T-helper 2 cell treated with Interferon-gamma antibody and Interleukin-4, amounts not matched to agents 5 μg/mL and 100 μg/mL, for 36 hours (primary cell): ENCODE results near the gene TAF11.
"Not testable (repeated sequence)": the region's sequence is repeated elsewhere in the genome, so short reads cannot be mapped to it uniquely, and the experiment has no call there.

ENCODE experiments used
- DNase-seq: peaks from one replicate; pipeline ENCODE4 v3.0.0; 2021; ENCODE audit warnings: low spot score
- H3K27ac Mint-ChIP-seq: one replicate; pipeline ENCODE4 v1.8.0; 2021; ENCODE audit warnings: mild to moderate bottlenecking, mixed read lengths
- H3K27me3 Mint-ChIP-seq: one replicate; pipeline ENCODE4 v1.8.0; 2021; ENCODE audit warnings: low read depth, mixed read lengths
- H3K36me3 Mint-ChIP-seq: one replicate; pipeline ENCODE4 v1.8.0; 2021; ENCODE audit warnings: low read depth, mixed read lengths
- H3K4me1 Mint-ChIP-seq: one replicate; pipeline ENCODE4 v1.8.0; 2021; ENCODE audit warnings: low read depth, mixed read lengths
- H3K4me3 Mint-ChIP-seq: one replicate; pipeline ENCODE4 v1.8.0; 2022; ENCODE audit warnings: mild to moderate bottlenecking, moderate library complexity, mixed read lengths
- H3K9me3 Mint-ChIP-seq: one replicate; pipeline ENCODE4 v1.8.0; 2021; ENCODE audit warnings: mixed read lengths

Gene TAF11

DNA sequence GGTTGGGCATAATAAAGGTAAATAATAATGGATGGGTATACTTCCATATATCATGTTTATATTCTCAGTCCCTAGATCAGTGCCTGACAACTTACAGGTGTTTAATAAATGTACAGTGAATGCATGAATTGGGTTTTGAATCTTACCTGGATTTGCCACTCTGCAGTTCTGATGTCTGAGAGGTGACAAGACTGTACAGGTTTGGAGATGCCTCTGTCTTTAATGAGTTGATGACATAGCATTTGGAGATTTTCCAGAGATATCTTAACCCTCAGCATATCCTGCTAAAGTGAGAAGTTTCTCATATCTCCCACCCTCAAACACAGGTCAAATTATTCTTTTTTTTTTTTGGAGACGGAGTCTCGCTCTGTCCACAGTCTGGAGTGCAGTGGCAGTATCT lies 3.5 kb upstream of the TAF11 start:
- H3K27me3 Mint-ChIP-seq, result peaks cover 10% of the 10 kb centered on the region
- peaks cover 2% of the 10 kb centered on the region for H3K36me3 Mint-ChIP-seq
- no peaks in the 10 kb centered on the region for H3K9me3 Mint-ChIP-seq
- peaks cover 15% of the 10 kb centered on the region for H3K4me1 Mint-ChIP-seq
- no peak overlapping the region for H3K27ac Mint-ChIP-seq
- no peak for DNase-seq
- H3K4me3 Mint-ChIP-seq, result no peak overlapping the region

DNA sequence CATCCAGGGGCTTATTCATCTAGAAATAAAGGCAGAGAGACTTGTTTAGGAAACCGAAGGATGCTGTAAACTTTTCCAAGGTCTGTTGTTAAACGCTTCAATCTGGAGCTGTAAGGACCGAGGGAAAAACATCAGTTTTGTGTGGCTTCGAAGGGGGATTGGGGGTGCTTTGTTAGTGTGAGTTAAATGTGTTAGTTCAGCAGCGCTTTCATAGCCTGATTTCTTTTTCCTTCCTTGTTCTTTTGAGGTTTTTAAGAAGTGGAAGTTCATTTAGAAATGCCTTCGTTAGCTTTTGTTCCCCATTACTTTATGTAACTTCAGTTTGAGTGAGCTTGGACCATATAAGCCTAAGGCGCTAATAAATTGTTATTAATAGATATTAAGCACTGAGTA lies 2.7 kb upstream of the TAF11 start:
- Mint-ChIP-seq H3K27ac (no peak overlapping the region), H3K4me3 (peak overlapping the region; percentile 98), H3K4me1 (peaks cover 15% of the 10 kb centered on the region), H3K36me3 (peaks cover 3% of the 10 kb centered on the region), H3K27me3 (peaks cover 10% of the 10 kb centered on the region), H3K9me3 (no peaks in the 10 kb centered on the region)
- DNase-seq, result no peak

DNA sequence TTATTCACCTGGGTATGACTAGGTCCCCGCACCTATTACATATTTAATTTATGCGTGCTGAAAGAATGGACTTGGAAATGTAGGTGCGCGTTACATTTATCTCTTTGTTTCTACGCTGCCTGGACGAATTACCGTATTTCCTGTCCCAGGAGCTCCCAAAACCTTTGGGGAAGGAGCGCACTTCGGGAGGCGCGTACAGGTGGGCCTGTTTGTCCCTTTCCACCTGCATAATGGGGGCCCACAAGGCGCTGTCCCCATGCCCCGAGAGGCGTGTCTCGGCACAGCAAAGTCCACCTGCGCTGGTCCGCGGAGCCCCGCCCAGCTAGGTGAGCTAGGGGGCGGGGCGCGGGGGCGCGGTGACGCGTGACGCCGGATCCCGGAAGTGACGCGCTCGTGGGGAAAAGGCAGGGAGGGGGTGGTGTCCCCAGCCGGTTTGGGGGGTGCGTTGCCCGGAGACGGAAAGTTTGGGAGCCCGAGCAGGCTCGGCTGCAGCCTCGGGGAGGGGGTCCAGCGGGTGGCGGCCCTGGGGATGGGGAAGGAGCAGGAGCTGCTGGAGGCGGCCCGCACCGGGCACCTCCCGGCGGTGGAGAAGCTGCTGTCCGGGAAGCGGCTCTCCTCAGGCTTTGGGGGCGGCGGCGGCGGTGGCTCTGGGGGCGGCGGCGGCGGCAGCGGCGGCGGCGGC lies 1.2 kb upstream of the TAF11 start, which contains the start of gene ANKS1A:
TSS of gene ANKS1A (plus strand) at position 382 of the 682 bp plus-strand sequence. CDS start at position 530, 148 bp downstream.
- H3K27me3 Mint-ChIP-seq, result peaks cover 10% of the 10 kb centered on the region
- peak within 1 kb of the TSS; percentile 98 for H3K4me3 Mint-ChIP-seq
- peaks cover 14% of the 10 kb centered on the region for H3K36me3 Mint-ChIP-seq
- peak; percentile 86 for DNase-seq
- peak within 1 kb of the TSS; percentile 95 for H3K27ac Mint-ChIP-seq
- peaks cover 21% of the 10 kb centered on the region for H3K4me1 Mint-ChIP-seq
- H3K9me3 Mint-ChIP-seq, result no peaks in the 10 kb centered on the region

DNA sequence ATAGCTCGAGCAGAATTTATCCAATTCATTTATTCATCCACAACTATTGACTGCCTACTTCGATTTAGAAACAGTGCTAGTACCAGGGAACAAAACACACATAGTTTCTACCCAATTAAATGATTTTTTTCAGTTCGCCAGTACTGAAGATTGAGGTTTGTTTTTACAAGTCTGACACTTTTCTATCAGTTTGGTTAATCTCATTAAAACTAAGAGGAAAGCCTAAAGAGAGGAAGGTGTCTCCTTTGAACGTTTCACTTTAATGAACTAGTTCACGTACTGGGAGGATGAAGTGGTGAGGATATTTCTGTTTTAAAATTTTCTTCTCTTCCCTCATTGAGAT lies 643 bp upstream of the TAF11 start:
- peaks cover 24% of the 10 kb centered on the region for H3K4me1 Mint-ChIP-seq
- H3K36me3 Mint-ChIP-seq, result peaks cover 18% of the 10 kb centered on the region
- H3K27ac Mint-ChIP-seq, result peak overlapping the region; percentile 95
- H3K4me3 Mint-ChIP-seq, result peak overlapping the region; percentile 98
- no peaks in the 10 kb centered on the region for H3K9me3 Mint-ChIP-seq
- DNase-seq, result no peak
- peaks cover 10% of the 10 kb centered on the region for H3K27me3 Mint-ChIP-seq

DNA sequence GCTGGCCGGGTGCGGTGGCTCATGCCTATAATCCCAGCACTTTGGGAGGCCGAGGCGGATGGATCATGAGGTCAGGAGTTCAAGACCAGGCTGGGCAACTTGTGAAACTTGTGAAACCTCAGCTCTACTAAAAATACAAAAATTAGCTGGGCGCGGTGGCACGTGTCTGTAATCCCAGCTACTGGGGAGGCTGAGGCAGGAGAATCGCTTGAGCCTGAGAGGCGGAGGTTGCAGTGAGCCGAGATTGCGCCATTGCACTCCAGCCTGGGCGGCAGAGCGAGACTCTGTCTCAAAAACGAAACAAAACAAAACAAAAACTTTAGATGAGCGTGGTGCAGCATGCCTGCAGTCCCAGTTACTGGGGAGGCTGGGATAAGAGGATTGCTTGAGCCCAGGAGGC lies 2.0 kb downstream of the TAF11 start:
- peaks cover 21% of the 10 kb centered on the region for H3K36me3 Mint-ChIP-seq
- peaks cover 21% of the 10 kb centered on the region for H3K4me1 Mint-ChIP-seq
- DNase-seq, H3K9me3 Mint-ChIP-seq, H3K27me3 Mint-ChIP-seq: not testable (repeated sequence)
- peak overlapping the region; percentile 17 for H3K4me3 Mint-ChIP-seq
- H3K27ac Mint-ChIP-seq, result peak overlapping the region; percentile 26

DNA sequence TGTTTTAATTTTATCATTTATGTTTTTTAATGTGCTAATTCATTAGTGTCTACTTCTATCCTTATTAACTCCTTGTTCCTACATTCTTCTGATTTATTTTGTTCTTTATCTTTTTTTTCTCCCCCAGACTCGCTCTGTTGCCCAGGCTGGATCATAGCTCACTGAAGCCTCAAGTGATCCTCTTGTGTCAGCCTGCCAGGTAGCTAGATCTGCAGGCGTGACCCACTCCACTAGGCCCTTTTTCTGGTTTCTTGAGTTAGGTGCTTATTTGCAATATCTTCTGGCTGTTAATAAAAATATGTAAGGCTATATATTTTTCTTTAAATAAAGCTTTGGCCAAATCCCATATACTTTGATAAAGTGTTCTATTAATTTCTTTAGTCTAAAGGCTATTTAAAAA lies 2.8 kb downstream of the TAF11 start:
- Mint-ChIP-seq H3K36me3 (peaks cover 23% of the 10 kb centered on the region), H3K9me3 (no peaks in the 10 kb centered on the region), H3K4me1 (peaks cover 17% of the 10 kb centered on the region), H3K27ac (peak overlapping the region; percentile 17), H3K4me3 (peak overlapping the region; percentile 17), H3K27me3 (peaks cover 2% of the 10 kb centered on the region)
- DNase-seq, result no peak

DNA sequence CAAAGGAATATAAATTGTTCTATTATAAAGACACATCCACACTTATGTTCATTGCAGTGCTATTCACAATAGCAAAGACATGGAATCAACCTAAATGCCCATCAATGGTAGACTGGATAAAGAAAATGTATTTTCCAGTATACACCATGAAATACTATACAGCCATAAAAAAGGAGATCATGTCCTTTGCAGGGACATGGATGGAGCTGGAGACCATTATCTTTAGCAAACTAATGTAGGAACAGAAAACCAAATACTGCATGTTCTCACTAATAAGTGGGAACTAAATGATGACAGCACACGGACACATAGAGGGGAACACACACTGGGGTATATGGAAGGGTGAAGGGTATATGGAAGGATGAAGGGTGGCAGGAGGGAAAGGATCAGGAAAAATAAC lies 3.8 kb downstream of the TAF11 start:
- DNase-seq, H3K9me3 Mint-ChIP-seq, H3K4me3 Mint-ChIP-seq, H3K27me3 Mint-ChIP-seq, H3K27ac Mint-ChIP-seq: not testable (repeated sequence)
- peaks cover 14% of the 10 kb centered on the region for H3K4me1 Mint-ChIP-seq
- H3K36me3 Mint-ChIP-seq, result peaks cover 29% of the 10 kb centered on the region

DNA sequence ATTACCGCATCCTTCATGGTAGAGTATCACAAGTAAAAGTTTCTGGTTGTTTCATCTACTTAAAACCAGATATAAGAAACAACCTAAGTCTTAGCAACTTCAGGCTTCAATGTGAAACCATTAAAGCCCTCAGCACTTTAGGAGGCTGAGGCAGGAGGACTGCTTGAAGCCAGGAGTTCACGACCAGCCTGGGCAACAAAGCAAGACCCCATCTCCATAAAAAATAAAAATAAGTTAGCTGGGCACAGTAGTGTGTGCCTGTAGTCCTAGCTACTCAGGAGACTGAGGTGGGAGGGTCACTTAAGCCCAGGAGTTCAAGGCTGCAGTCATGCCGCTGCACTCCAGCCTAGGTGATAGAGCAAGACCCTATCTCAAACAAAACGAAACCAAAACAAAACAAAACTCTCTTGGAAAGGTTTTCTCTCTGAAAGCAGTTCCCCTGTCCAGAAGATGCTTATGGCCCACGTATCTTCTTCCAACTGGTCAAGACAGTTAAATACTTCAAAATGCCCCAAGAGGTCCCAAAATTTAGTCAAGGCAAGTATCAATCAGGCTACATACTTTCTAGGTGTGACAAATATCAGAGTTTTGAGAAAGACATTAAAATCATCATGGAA lies 9.9 kb downstream of the TAF11 start:
- Mint-ChIP-seq H3K4me1 (peaks cover 1% of the 10 kb centered on the region), H3K36me3 (peaks cover 23% of the 10 kb centered on the region), H3K4me3 (no peak overlapping the region), H3K9me3 (no peaks in the 10 kb centered on the region), H3K27ac (no peak overlapping the region), H3K27me3 (no peaks in the 10 kb centered on the region)
- no peak for DNase-seq

DNA sequence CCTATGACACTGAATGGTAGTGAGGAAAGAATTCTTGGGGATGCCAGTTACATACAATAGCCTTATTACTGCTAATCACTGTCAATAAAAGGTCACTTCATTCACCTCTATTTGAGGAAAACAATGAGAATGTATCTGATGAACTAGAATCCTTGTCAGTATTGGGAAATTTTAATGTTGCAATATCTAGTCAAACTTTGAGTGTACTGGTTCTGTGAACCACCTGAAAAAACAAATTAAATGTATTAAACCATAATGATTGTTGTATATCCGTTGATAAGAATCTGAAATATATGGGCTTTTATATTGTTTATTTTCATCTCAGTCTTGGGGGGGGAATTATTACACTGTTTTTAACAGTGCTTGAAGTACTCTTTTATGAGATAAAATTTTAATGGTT lies 10.6 kb downstream of the TAF11 start:
- Mint-ChIP-seq H3K27me3 (no peaks in the 10 kb centered on the region), H3K9me3 (no peaks in the 10 kb centered on the region), H3K4me1 (peaks cover 1% of the 10 kb centered on the region), H3K27ac (no peak overlapping the region), H3K36me3 (peaks cover 23% of the 10 kb centered on the region), H3K4me3 (no peak overlapping the region)
- DNase-seq, result no peak

DNA sequence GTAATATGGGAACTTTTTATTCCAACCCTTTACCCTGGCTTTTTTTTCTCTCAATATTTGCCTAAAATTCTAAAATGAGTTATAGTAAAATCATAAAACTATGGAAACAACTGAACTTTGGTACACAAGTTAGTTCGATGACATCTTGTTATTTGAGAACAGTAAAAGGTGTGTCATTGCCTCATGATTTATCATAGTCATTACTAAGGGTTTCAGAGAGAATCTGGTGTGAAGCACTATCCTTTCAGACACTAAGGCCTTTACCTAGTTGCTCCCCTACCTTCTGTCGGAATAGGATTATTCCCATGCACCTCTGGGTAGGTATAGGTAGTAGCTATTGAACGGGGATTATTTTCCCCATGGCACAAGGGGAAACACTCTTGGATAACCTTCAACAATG lies 11.4 kb downstream of the TAF11 start:
- Mint-ChIP-seq H3K27me3 (no peaks in the 10 kb centered on the region), H3K36me3 (peaks cover 27% of the 10 kb centered on the region), H3K4me1 (peaks cover 1% of the 10 kb centered on the region), H3K27ac (no peak overlapping the region), H3K9me3 (no peaks in the 10 kb centered on the region), H3K4me3 (no peak overlapping the region)
- DNase-seq, result no peak

DNA sequence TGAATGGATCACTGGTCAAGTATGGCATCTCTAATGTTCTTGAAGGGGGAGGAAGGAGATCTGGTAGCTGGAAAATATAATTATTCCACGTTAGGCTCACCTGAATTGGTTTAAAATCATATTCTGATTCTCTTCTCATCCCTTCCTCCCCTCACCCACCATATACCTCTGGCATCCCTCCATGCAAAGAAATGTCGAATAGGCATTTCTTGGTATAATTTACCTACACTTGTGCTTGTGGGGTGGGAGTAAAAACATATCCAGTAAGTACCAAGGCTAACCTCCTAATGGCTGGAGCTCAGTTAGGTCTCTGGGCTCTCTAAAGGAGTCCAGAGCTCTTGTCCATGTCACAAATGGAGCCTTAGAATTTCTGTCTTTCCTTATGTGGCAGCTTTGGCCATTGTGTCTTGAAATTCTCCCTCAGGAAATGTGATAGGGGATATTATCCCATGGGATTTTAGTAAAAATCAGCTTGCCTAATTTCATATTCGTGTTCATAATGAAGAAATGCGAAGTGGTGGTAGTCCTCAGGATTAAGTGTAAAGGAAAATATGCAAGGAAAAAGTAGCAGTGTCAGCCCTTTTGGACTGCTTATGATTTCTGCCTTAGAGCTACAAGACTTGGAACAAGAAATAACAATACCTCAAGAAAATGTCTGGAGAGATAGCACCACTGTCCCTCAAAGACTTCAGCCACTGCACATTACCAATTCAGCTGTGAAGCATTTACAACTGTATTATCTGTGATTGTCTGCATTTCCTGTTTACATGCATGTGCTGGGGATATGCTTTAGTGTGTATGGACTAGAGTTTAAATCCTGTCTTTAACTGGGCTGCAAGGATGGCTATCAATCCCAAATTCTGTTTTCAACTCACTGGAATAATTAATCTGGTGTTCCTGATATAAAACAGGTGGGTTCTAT lies 12.3 kb downstream of the TAF11 start:
- Mint-ChIP-seq H3K27ac (no peak overlapping the region), H3K27me3 (no peaks in the 10 kb centered on the region), H3K4me1 (peaks cover 1% of the 10 kb centered on the region), H3K4me3 (no peak overlapping the region), H3K36me3 (peaks cover 28% of the 10 kb centered on the region), H3K9me3 (no peaks in the 10 kb centered on the region)
- no peak for DNase-seq

DNA sequence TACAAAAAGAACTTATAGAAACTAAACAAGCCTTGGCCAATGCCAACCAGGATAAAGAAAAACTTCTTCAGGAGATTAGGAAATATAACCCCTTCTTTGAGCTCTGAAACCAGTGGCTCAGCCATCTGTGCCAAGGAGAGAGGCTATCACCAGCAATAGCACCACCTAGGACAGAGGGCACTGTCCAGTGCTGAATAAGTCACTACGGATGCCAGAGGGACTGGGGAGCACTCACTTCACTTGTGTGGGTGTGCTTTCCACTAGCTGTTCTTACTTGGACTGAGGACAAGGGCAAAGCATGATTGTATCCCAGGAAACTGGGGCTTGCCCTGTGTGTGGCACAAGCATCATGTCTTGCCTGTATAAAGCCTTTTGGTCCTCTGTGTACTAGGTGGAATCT lies 15.5 kb downstream of the TAF11 start:
- no peaks in the 10 kb centered on the region for H3K4me1 Mint-ChIP-seq
- no peaks in the 10 kb centered on the region for H3K27me3 Mint-ChIP-seq
- no peaks in the 10 kb centered on the region for H3K9me3 Mint-ChIP-seq
- no peak overlapping the region for H3K4me3 Mint-ChIP-seq
- DNase-seq, result no peak
- peaks cover 16% of the 10 kb centered on the region for H3K36me3 Mint-ChIP-seq
- no peak overlapping the region for H3K27ac Mint-ChIP-seq

DNA sequence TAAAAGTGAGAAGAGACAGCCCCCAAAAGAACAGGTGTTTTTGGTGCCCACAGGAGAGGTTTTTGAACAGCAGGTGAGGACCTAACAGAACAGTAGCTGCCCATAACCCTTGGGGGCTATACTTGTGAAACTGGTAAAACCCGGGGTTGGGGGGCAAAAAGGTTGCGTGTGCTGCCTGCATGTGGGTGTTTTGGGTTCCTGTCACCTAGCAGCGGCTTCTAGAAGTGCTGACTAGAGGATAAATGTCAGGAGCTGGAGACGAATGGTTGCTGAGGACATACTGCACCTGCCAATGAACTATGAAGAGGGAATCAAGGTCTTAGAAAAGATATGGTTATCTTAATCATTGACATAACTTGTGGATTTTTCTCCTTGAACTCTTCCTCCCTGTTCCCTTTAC lies 16.0 kb downstream of the TAF11 start:
- H3K27ac Mint-ChIP-seq, result no peak overlapping the region
- H3K4me1 Mint-ChIP-seq, result no peaks in the 10 kb centered on the region
- no peak for DNase-seq
- no peaks in the 10 kb centered on the region for H3K27me3 Mint-ChIP-seq
- no peak overlapping the region for H3K4me3 Mint-ChIP-seq
- H3K36me3 Mint-ChIP-seq, result peaks cover 15% of the 10 kb centered on the region
- H3K9me3 Mint-ChIP-seq, result no peaks in the 10 kb centered on the region

DNA sequence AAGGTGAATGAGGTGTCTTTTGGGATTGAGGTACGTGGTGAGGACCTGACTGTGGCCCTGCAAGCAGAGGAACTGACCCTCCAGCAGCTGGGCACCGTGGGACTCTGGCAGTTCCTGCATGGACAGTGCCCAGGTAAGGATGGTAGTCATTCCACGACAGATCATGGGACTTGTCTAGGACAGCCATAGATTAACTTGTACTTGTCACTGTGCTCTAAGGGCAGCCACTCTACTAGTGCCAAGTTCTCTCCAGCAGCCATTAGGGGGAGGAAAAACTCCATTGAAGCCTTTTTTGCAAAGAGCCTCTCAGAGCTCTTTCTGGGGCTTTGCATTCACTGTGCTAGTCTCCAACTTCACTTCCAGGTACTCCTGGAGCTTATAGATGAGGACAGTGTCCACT lies 20.4 kb downstream of the TAF11 start:
- no peaks in the 10 kb centered on the region for H3K27me3 Mint-ChIP-seq
- H3K27ac Mint-ChIP-seq, result no peak overlapping the region
- no peak overlapping the region for H3K4me3 Mint-ChIP-seq
- H3K4me1 Mint-ChIP-seq, result peaks cover 3% of the 10 kb centered on the region
- H3K36me3 Mint-ChIP-seq, result peaks cover 12% of the 10 kb centered on the region
- no peaks in the 10 kb centered on the region for H3K9me3 Mint-ChIP-seq
- DNase-seq, result no peak
